Transverse colon (tissue), 4 donors: ENCODE measurements around the gene KPNA2.
"Not testable (repeated sequence)": the region's sequence is repeated elsewhere in the genome, so short reads cannot be mapped to it uniquely, and the experiment has no call there.

Source experiments
- EP300 ChIP-seq: sonication (generic); formaldehyde crosslinking; IDR thresholded peaks from one replicate; pipeline ENCODE4 v1.6.1; 2017; ENCODE audit warnings: antibody characterized with exemption, low read depth
- POLR2A ChIP-seq: fragments of 450-650 bp; IDR thresholded peaks from one replicate; pipeline ENCODE4 v1.6.1; 2016; ENCODE audit warnings: antibody characterized with exemption, mild to moderate bottlenecking, moderate library complexity
- POLR2AphosphoS5 ChIP-seq, 3 donors: sonication (generic); formaldehyde crosslinking; IDR thresholded peaks; one replicate each; pipeline ENCODE4 v1.6.1; 2016; ENCODE audit warnings: antibody characterized with exemption in 3 of 3
- TF ChIP-seq, protein P1 (sequence below), 5 experiments: fragments of 200-600 bp in 3 of 5; fragments of 450-650 bp in 2 of 5; sonication (generic) in 3 of 5; IDR thresholded peaks; 1 replicate in 2 of 5; 2 replicates in 3 of 5; pipeline ENCODE4 v1.5.1; 2016 to 2017; ENCODE audit warnings: antibody characterized with exemption in 5 of 5, inconsistent platforms in 3 of 5, mild to moderate bottlenecking in 2 of 5, moderate library complexity in 1 of 5

- not testable (repeated sequence) for TF ChIP-seq POLR2A; EP300; POLR2AphosphoS5 (IDR thresholded peaks at IDR 0.05)
- TF ChIP-seq, protein P1, sequence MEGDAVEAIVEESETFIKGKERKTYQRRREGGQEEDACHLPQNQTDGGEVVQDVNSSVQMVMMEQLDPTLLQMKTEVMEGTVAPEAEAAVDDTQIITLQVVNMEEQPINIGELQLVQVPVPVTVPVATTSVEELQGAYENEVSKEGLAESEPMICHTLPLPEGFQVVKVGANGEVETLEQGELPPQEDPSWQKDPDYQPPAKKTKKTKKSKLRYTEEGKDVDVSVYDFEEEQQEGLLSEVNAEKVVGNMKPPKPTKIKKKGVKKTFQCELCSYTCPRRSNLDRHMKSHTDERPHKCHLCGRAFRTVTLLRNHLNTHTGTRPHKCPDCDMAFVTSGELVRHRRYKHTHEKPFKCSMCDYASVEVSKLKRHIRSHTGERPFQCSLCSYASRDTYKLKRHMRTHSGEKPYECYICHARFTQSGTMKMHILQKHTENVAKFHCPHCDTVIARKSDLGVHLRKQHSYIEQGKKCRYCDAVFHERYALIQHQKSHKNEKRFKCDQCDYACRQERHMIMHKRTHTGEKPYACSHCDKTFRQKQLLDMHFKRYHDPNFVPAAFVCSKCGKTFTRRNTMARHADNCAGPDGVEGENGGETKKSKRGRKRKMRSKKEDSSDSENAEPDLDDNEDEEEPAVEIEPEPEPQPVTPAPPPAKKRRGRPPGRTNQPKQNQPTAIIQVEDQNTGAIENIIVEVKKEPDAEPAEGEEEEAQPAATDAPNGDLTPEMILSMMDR (IDR thresholded peaks at IDR 0.05): not testable (repeated sequence)
These were observed 40.5 kb downstream of the KPNA2 start for GRCh38 chr17:68075953-68076607.
